Liver (tissue), 9 donors: ENCODE measurements around the gene CD59. TPM values are rescaled to one million over a fixed set of nuclear protein-coding genes. Genes with fewer than 3 reads are reported as not detected.
A peak's percentile ranks its signal among the peaks of the same experiment; 100 is the strongest.

Source experiments
- DNase-seq: peaks from one replicate; pipeline ENCODE4 v3.0.0-alpha.2; 2017; ENCODE audit warnings: low spot score
- H3K27ac ChIP-seq, 2 donors: one replicate each; pipeline ENCODE4 v1.7.0; 2013; ENCODE audit warnings: inconsistent platforms in 2 of 2, low read length in 2 of 2, control low read depth in 1 of 2, low read depth in 1 of 2, mild to moderate bottlenecking in 1 of 2
- H3K27me3 ChIP-seq, 4 donors: one replicate each; pipeline versions ENCODE4 v1.6.1 to v1.7.0; 2013; ENCODE audit warnings: low read length in 3 of 4, inconsistent platforms in 1 of 4, mild to moderate bottlenecking in 1 of 4, moderate library complexity in 1 of 4; ENCODE audit not compliant: control insufficient read depth in 4 of 4, insufficient read depth in 4 of 4
- H3K36me3 ChIP-seq, 4 donors: one replicate each; pipeline versions ENCODE4 v1.6.1 to v1.7.0; 2013; ENCODE audit warnings: low read length in 3 of 4, mild to moderate bottlenecking in 3 of 4, low read depth in 1 of 4, moderate library complexity in 1 of 4; ENCODE audit not compliant: control insufficient read depth in 4 of 4, insufficient read depth in 3 of 4
- H3K4me1 ChIP-seq, 4 donors: one replicate each; pipeline versions ENCODE4 v1.6.1 to v1.7.0; 2013; ENCODE audit warnings: low read length in 3 of 4, mild to moderate bottlenecking in 3 of 4, moderate library complexity in 1 of 4; ENCODE audit not compliant: control insufficient read depth in 4 of 4, insufficient read depth in 4 of 4
- H3K4me3 ChIP-seq, 3 donors: one replicate each; pipeline versions ENCODE4 v1.6.1 to v1.7.0; 2013; ENCODE audit warnings: low read length in 3 of 3, control low read depth in 1 of 3, low read depth in 1 of 3, mild to moderate bottlenecking in 1 of 3
- H3K9ac ChIP-seq, 2 donors: one replicate each; pipeline ENCODE4 v1.7.0; 2013; ENCODE audit warnings: low read length in 2 of 2, mild to moderate bottlenecking in 2 of 2, moderate library complexity in 2 of 2, control low read depth in 1 of 2, low read depth in 1 of 2
- H3K9me3 ChIP-seq, 4 donors: one replicate each; pipeline versions ENCODE4 v1.6.1 to v1.7.0; 2013; ENCODE audit warnings: low read length in 3 of 4; ENCODE audit not compliant: control insufficient read depth in 4 of 4
- EGR1 ChIP-seq, 2 donors: IDR thresholded peaks; 2 replicates each; pipeline ENCODE4 v1.6.1; 2016 to 2018; ENCODE audit warnings: antibody characterized with exemption in 2 of 2, low read depth in 2 of 2
- FOXA1 ChIP-seq: IDR thresholded peaks from 2 replicates; pipeline ENCODE4 v1.6.1; 2016; ENCODE audit warnings: antibody characterized with exemption
- FOXA2 ChIP-seq: IDR thresholded peaks from 2 replicates; pipeline ENCODE4 v1.6.1; 2016; ENCODE audit warnings: antibody characterized with exemption
- GABPA ChIP-seq, 2 donors: IDR thresholded peaks in 1 of 2; conservative IDR thresholded peaks in 1 of 2; 2 replicates each; pipeline ENCODE4 v1.6.1; 2016; ENCODE audit warnings: antibody characterized with exemption in 2 of 2, mild to moderate bottlenecking in 1 of 2, moderate library complexity in 1 of 2
- HNF4A ChIP-seq, 2 donors: conservative IDR thresholded peaks; 2 replicates each; pipeline ENCODE4 v1.6.1; 2016; ENCODE audit warnings: antibody characterized with exemption in 2 of 2, mild to moderate bottlenecking in 2 of 2
- HNF4G ChIP-seq: IDR thresholded peaks from 2 replicates; pipeline ENCODE4 v1.6.1; 2016; ENCODE audit warnings: antibody characterized with exemption
- JUND ChIP-seq, 2 donors: IDR thresholded peaks; 2 replicates each; pipeline ENCODE4 v1.6.1; 2016; ENCODE audit warnings: antibody characterized with exemption in 2 of 2
- RAD21 ChIP-seq, 2 donors: IDR thresholded peaks; 2 replicates each; pipeline ENCODE4 v1.6.1; 2016; ENCODE audit warnings: antibody characterized with exemption in 2 of 2, mild to moderate bottlenecking in 2 of 2
- RXRA ChIP-seq, 2 donors: IDR thresholded peaks; 2 replicates each; pipeline ENCODE4 v1.6.1; 2017 to 2018; ENCODE audit warnings: antibody characterized with exemption in 2 of 2, mild to moderate bottlenecking in 1 of 2
- SP1 ChIP-seq: IDR thresholded peaks from 2 replicates; pipeline ENCODE4 v1.6.1; 2018; ENCODE audit warnings: antibody characterized with exemption, mild to moderate bottlenecking
- TAF1 ChIP-seq: conservative IDR thresholded peaks from 2 replicates; pipeline ENCODE4 v1.6.1; 2016; ENCODE audit warnings: antibody characterized with exemption, mild to moderate bottlenecking
- YY1 ChIP-seq: IDR thresholded peaks from 2 replicates; pipeline ENCODE4 v1.6.1; 2016; ENCODE audit warnings: antibody characterized with exemption, mild to moderate bottlenecking
- WGBS: extraction: QIAGEN DNeasy Blood & Tissue Kit; methylation state at CpG from one replicate; pipeline ENCODE4 v1.1.7; 2013; 5-methylcytosine and 5-hydroxymethylcytosine counted together
- polyA plus RNA-seq, 2 donors: library from polyadenylated mRNA; stranded (reverse) in 1 of 2; unstranded in 1 of 2; fragments of 200-250 nt in 1 of 2; fragments of >200 nt in 1 of 2; fragmentation: Nextera tagmentation in 1 of 2; extraction: Ambion mirVana in 1 of 2; gene quantifications; one replicate each; pipeline versions ENCODE4 v1.2.1 to v1.2.3, GENCODE V29; 2013 to 2015
- total RNA-seq, 2 donors: library from RNA; depleted of rRNA; stranded (reverse); fragments of >200 nt; gene quantifications; one replicate each; pipeline ENCODE4 v1.2.3, GENCODE V29; 2014
- TF ChIP-seq, protein P1 (sequence below): IDR thresholded peaks from 2 replicates; pipeline ENCODE4 v1.6.1; 2016; ENCODE audit warnings: antibody characterized with exemption
- TF ChIP-seq, protein P2 (sequence below): fragments of 150-350 bp; IDR thresholded peaks from 2 replicates; pipeline ENCODE4 v1.5.1; 2017; ENCODE audit warnings: improper control_type of control experiment, low read depth, low read length; ENCODE audit not compliant: missing input control
- TF ChIP-seq, protein P3 (sequence below): IDR thresholded peaks from 2 replicates; pipeline ENCODE4 v1.6.1; 2016; ENCODE audit warnings: antibody characterized with exemption, mild to moderate bottlenecking
- TF ChIP-seq, protein P4 (sequence below): IDR thresholded peaks from 2 replicates; pipeline ENCODE4 v1.6.1; 2016; ENCODE audit warnings: antibody characterized with exemption
- donor health status: healthy.
- donor health status: healthy.
- donor health status: healthy.
- donor health status: healthy.
- donor health status: healthy.

Gene CD59
- total and polyA plus RNA-seq, 4 donors = 74.2 to 181 (median 130) TPM

DNA sequence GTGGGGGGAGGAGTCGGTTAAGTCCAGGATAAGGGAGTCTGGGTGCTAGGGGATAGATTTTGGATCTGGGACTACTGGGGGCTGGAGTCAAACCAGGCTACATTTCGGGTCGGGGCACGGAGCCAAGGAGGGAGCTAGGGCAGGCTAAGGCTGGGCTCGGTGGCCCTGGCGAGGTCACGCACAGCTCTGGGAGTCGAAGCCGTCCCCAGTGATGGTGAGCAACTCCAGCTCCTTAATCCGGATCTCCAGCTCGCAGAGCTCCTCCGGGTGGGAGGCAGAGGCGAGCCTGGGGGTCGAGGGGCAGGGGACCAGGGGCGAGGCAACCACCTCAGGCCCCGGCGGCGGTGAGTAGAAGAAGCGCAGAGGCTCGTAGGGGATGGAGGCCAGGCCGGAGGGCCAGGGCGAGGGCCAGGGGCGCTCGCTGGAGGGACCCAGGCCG is 36.1 kb downstream of the CD59 start:
- Histone ChIP-seq H3K9me3 (no peaks in the 10 kb centered on the region), H3K4me1 (peaks cover 8 to 21% (median 17%) of the 10 kb centered on the region in 4 donors), H3K36me3 (no peaks in the 10 kb centered on the region), H3K9ac (no peak overlapping the region), H3K27ac (peak overlapping the region in 1 of 2 donors; percentile 6), H3K27me3 (no peaks in the 10 kb centered on the region), H3K4me3 (peak overlapping the region in 1 of 3 donors; percentile 61)
- no peak for DNase-seq
- TF ChIP-seq RXRA (IDR thresholded peaks at IDR 0.05) (no peak), JUND (IDR thresholded peaks at IDR 0.05) (no peak)
- WGBS = 38% methylated on average over 25 of the region's 25 CpGs

DNA sequence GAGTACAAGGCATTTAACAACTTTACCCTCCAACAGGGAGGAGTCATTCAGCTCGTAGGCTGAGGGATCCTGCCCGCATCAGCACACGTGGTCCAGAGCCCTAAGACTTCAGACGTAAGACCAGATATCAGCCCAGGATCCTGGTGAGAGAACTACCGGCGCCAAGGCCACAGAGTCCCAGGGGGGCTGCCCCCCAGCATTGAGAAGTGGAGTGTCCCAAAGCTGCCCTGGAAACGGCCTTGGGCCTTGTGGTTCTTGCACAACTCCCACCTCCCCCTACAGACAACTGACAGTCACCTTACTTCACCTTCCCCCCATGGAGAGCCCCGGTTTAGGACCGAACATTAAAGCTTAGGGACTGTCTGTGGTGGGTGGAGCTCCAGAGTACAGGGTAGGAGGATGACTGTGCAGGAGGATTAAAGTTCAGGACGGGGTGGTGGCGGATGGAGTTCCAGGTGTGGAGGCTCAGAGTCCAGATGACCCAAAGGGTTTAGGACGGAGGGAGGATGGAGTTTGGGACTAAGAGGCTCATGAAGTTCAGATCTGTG is 36.6 kb downstream of the CD59 start:
- no peak overlapping the region for H3K27ac ChIP-seq
- no peaks in the 10 kb centered on the region for H3K27me3 ChIP-seq
- H3K4me1 ChIP-seq = peaks cover 11 to 26% (median 18%) of the 10 kb centered on the region in 4 donors
- H3K4me3 ChIP-seq = no peak overlapping the region
- no peak overlapping the region for H3K9ac ChIP-seq
- H3K36me3 ChIP-seq = no peaks in the 10 kb centered on the region
- H3K9me3 ChIP-seq = no peaks in the 10 kb centered on the region
- no peak for DNase-seq
- TF ChIP-seq FOXA1 = no peak
- TF ChIP-seq TAF1 = no peak
- TF ChIP-seq SP1 = no peak
- peak; percentile 30 to 41 for TF ChIP-seq HNF4A (conservative IDR thresholded peaks at IDR 0.05)
- TF ChIP-seq, protein P1, sequence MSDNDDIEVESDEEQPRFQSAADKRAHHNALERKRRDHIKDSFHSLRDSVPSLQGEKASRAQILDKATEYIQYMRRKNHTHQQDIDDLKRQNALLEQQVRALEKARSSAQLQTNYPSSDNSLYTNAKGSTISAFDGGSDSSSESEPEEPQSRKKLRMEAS = no peak
- TF ChIP-seq JUND (IDR thresholded peaks at IDR 0.05) = no peak
- peak in 1 of 2 donors; percentile 5 for TF ChIP-seq RXRA (IDR thresholded peaks at IDR 0.05)
- TF ChIP-seq, protein P2, sequence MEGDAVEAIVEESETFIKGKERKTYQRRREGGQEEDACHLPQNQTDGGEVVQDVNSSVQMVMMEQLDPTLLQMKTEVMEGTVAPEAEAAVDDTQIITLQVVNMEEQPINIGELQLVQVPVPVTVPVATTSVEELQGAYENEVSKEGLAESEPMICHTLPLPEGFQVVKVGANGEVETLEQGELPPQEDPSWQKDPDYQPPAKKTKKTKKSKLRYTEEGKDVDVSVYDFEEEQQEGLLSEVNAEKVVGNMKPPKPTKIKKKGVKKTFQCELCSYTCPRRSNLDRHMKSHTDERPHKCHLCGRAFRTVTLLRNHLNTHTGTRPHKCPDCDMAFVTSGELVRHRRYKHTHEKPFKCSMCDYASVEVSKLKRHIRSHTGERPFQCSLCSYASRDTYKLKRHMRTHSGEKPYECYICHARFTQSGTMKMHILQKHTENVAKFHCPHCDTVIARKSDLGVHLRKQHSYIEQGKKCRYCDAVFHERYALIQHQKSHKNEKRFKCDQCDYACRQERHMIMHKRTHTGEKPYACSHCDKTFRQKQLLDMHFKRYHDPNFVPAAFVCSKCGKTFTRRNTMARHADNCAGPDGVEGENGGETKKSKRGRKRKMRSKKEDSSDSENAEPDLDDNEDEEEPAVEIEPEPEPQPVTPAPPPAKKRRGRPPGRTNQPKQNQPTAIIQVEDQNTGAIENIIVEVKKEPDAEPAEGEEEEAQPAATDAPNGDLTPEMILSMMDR = no peak
- no peak for TF ChIP-seq RAD21 (IDR thresholded peaks at IDR 0.05)
- TF ChIP-seq, protein P3, sequence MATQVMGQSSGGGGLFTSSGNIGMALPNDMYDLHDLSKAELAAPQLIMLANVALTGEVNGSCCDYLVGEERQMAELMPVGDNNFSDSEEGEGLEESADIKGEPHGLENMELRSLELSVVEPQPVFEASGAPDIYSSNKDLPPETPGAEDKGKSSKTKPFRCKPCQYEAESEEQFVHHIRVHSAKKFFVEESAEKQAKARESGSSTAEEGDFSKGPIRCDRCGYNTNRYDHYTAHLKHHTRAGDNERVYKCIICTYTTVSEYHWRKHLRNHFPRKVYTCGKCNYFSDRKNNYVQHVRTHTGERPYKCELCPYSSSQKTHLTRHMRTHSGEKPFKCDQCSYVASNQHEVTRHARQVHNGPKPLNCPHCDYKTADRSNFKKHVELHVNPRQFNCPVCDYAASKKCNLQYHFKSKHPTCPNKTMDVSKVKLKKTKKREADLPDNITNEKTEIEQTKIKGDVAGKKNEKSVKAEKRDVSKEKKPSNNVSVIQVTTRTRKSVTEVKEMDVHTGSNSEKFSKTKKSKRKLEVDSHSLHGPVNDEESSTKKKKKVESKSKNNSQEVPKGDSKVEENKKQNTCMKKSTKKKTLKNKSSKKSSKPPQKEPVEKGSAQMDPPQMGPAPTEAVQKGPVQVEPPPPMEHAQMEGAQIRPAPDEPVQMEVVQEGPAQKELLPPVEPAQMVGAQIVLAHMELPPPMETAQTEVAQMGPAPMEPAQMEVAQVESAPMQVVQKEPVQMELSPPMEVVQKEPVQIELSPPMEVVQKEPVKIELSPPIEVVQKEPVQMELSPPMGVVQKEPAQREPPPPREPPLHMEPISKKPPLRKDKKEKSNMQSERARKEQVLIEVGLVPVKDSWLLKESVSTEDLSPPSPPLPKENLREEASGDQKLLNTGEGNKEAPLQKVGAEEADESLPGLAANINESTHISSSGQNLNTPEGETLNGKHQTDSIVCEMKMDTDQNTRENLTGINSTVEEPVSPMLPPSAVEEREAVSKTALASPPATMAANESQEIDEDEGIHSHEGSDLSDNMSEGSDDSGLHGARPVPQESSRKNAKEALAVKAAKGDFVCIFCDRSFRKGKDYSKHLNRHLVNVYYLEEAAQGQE = no peak
- no peak for TF ChIP-seq HNF4G
- WGBS = 73% methylated on average over 12 of the region's 12 CpGs

DNA sequence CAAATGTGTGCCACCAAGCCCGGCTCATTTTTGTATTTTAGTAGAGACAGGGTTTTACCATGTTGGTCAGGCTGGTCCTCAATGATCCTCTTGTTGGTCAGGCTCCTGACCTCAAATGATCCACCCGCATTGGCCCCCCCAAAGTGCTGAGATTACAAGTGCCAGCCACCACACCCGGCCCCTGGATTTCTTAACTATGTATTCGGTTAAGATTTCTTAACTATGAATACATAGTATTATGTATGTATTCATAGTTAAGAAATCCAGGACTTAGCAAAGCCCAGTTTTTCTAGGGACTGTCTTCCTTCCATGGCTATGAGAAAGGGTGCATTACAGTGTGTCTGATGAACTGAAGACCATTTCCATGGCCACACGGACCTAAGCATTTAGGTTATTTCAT is 37.3 kb downstream of the CD59 start:
- no peak overlapping the region for H3K27ac ChIP-seq
- H3K27me3 ChIP-seq = no peaks in the 10 kb centered on the region
- H3K9ac ChIP-seq = no peak overlapping the region
- H3K4me3 ChIP-seq = no peak overlapping the region
- H3K9me3 ChIP-seq = no peaks in the 10 kb centered on the region
- no peaks in the 10 kb centered on the region for H3K36me3 ChIP-seq
- DNase-seq = no peak
- peaks cover 12 to 31% (median 18%) of the 10 kb centered on the region in 4 donors for H3K4me1 ChIP-seq
- 91% methylated on average over 5 of the region's 5 CpGs for WGBS
- TF ChIP-seq YY1 (no peak), JUND (IDR thresholded peaks at IDR 0.05) (no peak), HNF4A (conservative IDR thresholded peaks at IDR 0.05) (no peak), FOXA2 (no peak), EGR1 (IDR thresholded peaks at IDR 0.05; ENCODE audit: low read depth in 2 of 2) (no peak), SP1 (no peak), HNF4G (no peak), TAF1 (no peak), GABPA (IDR thresholded peaks at IDR 0.05 in 1 of 2, conservative IDR thresholded peaks at IDR 0.05 in 1 of 2) (no peak)
- TF ChIP-seq, protein P1 = no peak
- TF ChIP-seq, protein P4, sequence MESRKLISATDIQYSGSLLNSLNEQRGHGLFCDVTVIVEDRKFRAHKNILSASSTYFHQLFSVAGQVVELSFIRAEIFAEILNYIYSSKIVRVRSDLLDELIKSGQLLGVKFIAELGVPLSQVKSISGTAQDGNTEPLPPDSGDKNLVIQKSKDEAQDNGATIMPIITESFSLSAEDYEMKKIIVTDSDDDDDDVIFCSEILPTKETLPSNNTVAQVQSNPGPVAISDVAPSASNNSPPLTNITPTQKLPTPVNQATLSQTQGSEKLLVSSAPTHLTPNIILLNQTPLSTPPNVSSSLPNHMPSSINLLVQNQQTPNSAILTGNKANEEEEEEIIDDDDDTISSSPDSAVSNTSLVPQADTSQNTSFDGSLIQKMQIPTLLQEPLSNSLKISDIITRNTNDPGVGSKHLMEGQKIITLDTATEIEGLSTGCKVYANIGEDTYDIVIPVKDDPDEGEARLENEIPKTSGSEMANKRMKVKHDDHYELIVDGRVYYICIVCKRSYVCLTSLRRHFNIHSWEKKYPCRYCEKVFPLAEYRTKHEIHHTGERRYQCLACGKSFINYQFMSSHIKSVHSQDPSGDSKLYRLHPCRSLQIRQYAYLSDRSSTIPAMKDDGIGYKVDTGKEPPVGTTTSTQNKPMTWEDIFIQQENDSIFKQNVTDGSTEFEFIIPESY = no peak
